Activated naive CD4-positive, alpha-beta T cell treated with anti-CD3 and anti-CD28 coated beads, Interleukin-2, amount 50 U/mL, for 24 hours (primary cell): Measurements from ENCODE around the gene ADCY9.
A peak's percentile ranks its signal among the peaks of the same experiment; 100 is the strongest.

Experiments used
- H3K27ac Mint-ChIP-seq: one replicate; pipeline ENCODE4 v1.8.0; 2021; ENCODE audit warnings: mild to moderate bottlenecking, mixed read lengths
- H3K27me3 Mint-ChIP-seq: one replicate; pipeline ENCODE4 v1.8.0; 2021; ENCODE audit warnings: mixed read lengths
- H3K36me3 Mint-ChIP-seq: one replicate; pipeline ENCODE4 v1.8.0; 2021; ENCODE audit warnings: mixed read lengths
- H3K4me1 Mint-ChIP-seq: one replicate; pipeline ENCODE4 v1.8.0; 2021; ENCODE audit warnings: mixed read lengths
- H3K4me3 Mint-ChIP-seq: one replicate; pipeline ENCODE4 v1.8.0; 2021; ENCODE audit warnings: mild to moderate bottlenecking, mixed read lengths
- H3K9me3 Mint-ChIP-seq: one replicate; pipeline ENCODE4 v1.8.0; 2021; ENCODE audit warnings: mixed read lengths

ADCY9 gene

GRCh38 chr16:4070936-4071335 is 45.3 kb downstream of the ADCY9 start:
- Mint-ChIP-seq H3K27me3 (no peaks in the 10 kb centered on the region), H3K4me3 (no peak overlapping the region), H3K27ac (no peak overlapping the region)

DNA sequence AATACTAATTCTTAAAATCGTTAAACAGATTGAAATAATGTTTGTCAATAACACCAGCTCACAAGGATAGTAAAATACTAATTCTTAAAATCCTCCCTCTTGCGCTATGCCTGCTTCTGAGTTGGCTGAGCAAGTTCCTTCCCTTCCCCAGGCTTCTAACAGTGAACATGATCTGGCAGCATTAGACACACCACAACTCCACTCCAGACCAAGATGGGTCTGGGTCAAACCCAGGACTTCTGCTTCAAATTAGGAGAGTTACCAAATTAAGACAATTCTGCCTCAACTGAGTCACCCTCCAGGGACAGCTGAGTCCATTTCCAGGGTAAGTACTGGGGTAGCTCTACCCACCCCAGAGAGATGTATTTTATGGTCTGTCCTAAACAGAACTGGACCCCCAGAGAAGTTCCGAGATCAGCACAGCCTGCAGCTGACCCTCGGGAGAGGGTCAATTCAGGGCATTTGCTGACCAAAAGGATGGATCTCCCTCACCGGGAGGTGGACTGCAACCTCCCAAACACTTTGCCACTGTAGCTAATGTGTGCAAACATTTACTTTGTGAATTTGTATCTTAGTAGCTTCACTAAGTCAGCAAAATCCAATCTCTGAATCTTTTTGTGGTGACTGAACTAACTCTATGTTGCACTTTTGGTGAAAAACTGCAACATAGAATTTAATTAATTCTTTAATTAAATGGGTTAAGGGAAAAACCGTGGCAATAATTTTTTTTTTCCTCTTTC is 48.8 kb downstream of the ADCY9 start:
- H3K4me3 Mint-ChIP-seq, result no peak overlapping the region

More at GRCh38 chr16:4070936-4071335, 45.3 kb downstream of the ADCY9 start:
- no peaks in the 10 kb centered on the region for H3K9me3 Mint-ChIP-seq
- H3K36me3 Mint-ChIP-seq, result no peaks in the 10 kb centered on the region
- peaks cover 4% of the 10 kb centered on the region for H3K4me1 Mint-ChIP-seq

DNA sequence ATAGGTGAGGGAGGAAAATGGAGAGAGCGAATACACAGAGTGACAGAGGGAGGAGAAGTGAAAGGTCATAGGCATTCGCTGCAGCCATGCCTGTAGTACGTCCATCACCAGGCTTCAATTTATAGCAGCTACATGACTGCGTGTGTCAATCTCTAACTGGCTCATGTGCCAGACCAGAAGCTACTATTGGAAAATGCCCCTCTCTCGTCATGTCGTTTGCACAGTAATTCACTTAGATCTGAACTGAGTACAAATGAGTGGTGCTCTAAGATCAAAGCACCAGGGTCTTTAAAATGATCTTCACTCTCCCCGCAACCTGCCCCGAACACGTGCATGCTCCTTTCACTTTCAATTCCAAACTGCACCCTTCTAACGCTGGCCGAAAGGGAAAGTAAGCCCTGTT is 51.3 kb downstream of the ADCY9 start:
- Mint-ChIP-seq H3K4me3 (peak overlapping the region; percentile 79), H3K36me3 (peaks cover 25% of the 10 kb centered on the region), H3K4me1 (peaks cover 20% of the 10 kb centered on the region), H3K27me3 (no peaks in the 10 kb centered on the region), H3K27ac (peak overlapping the region; percentile 66), H3K9me3 (peaks cover 18% of the 10 kb centered on the region)

More for the DNA sequence above, 48.8 kb downstream of the ADCY9 start:
- H3K27me3 Mint-ChIP-seq, result no peaks in the 10 kb centered on the region
- no peak overlapping the region for H3K27ac Mint-ChIP-seq
- H3K36me3 Mint-ChIP-seq, result peaks cover 8% of the 10 kb centered on the region
- H3K9me3 Mint-ChIP-seq, result peaks cover 8% of the 10 kb centered on the region
- H3K4me1 Mint-ChIP-seq, result peaks cover 13% of the 10 kb centered on the region

- Mint-ChIP-seq H3K27ac (no peak overlapping the region), H3K27me3 (no peaks in the 10 kb centered on the region), H3K36me3 (peaks cover 26% of the 10 kb centered on the region), H3K4me1 (peaks cover 31% of the 10 kb centered on the region), H3K4me3 (no peak overlapping the region), H3K9me3 (peaks cover 18% of the 10 kb centered on the region)
These were observed 53.9 kb downstream of the ADCY9 start for GRCh38 chr16:4062212-4062802.

GRCh38 chr16:4060823-4061222 is 55.4 kb downstream of the ADCY9 start:
- peaks cover 18% of the 10 kb centered on the region for H3K9me3 Mint-ChIP-seq
- peaks cover 26% of the 10 kb centered on the region for H3K36me3 Mint-ChIP-seq
- H3K4me3 Mint-ChIP-seq, result no peak overlapping the region
- peak overlapping the region; percentile 59 for H3K27ac Mint-ChIP-seq
- H3K4me1 Mint-ChIP-seq, result peaks cover 31% of the 10 kb centered on the region
- no peaks in the 10 kb centered on the region for H3K27me3 Mint-ChIP-seq

- H3K27ac Mint-ChIP-seq, result peak overlapping the region; percentile 35
- no peak overlapping the region for H3K4me3 Mint-ChIP-seq
- no peaks in the 10 kb centered on the region for H3K27me3 Mint-ChIP-seq
- H3K36me3 Mint-ChIP-seq, result peaks cover 24% of the 10 kb centered on the region
- H3K4me1 Mint-ChIP-seq, result peaks cover 27% of the 10 kb centered on the region
- H3K9me3 Mint-ChIP-seq, result peaks cover 18% of the 10 kb centered on the region
These were observed 56.2 kb downstream of the ADCY9 start for GRCh38 chr16:4060009-4060408.

DNA sequence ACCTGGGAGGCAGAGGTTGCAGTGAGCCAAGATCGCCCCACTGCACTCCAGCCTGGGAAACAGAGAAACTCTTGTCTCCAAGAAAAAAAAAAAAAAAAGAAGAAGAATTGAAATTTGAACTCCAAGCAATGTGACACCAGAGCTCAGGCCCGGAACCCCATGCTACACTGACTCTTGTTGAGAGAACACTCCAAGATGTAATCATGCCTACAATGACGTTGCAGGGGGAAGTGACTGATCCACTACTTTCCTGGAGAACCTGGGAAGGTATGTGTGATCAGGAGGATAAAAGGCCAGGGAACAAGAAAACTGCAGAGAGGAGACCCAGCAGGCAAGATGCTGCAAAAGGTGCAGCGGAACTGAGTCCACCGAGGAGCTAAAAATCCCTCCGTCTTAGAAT is 57.9 kb downstream of the ADCY9 start:
- Mint-ChIP-seq H3K4me3 (no peak overlapping the region), H3K27ac (no peak overlapping the region), H3K27me3 (no peaks in the 10 kb centered on the region), H3K4me1 (peaks cover 18% of the 10 kb centered on the region), H3K36me3 (peaks cover 19% of the 10 kb centered on the region), H3K9me3 (peaks cover 14% of the 10 kb centered on the region)

DNA sequence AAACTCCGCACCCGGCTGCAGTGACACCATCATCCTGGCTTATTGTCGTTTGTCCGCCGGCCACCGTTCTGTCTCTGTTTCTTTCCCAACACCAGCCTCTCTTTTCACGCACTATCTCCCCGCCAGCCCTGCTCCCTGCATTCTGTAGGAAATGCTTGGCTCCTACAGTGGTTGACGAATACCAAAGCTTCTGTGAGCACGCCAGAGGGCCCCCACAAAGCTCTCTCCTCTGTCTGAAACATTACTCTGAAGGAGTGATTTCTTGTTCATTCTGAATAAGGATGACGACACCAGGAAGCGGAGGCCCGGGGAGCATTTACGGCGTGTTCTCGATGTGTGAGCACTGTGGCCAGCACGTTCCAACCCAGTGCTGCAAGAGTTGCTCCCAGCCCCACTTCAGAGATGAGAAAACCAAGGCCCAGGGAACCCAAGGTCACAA is 58.8 kb downstream of the ADCY9 start:
- peaks cover 18% of the 10 kb centered on the region for H3K36me3 Mint-ChIP-seq
- H3K4me3 Mint-ChIP-seq, result no peak overlapping the region
- no peaks in the 10 kb centered on the region for H3K27me3 Mint-ChIP-seq
- H3K4me1 Mint-ChIP-seq, result peaks cover 18% of the 10 kb centered on the region
- H3K9me3 Mint-ChIP-seq, result peaks cover 10% of the 10 kb centered on the region
- no peak overlapping the region for H3K27ac Mint-ChIP-seq

- Mint-ChIP-seq H3K4me1 (peaks cover 18% of the 10 kb centered on the region), H3K27me3 (no peaks in the 10 kb centered on the region), H3K27ac (no peak overlapping the region)
These were observed 59.8 kb downstream of the ADCY9 start for GRCh38 chr16:4056161-4057105.

GRCh38 chr16:4055748-4056147 is 60.5 kb downstream of the ADCY9 start:
- Mint-ChIP-seq H3K4me3 (no peak overlapping the region), H3K4me1 (peaks cover 14% of the 10 kb centered on the region), H3K27me3 (no peaks in the 10 kb centered on the region), H3K9me3 (peaks cover under 1% of the 10 kb centered on the region), H3K36me3 (peaks cover 5% of the 10 kb centered on the region), H3K27ac (no peak overlapping the region)

More at GRCh38 chr16:4056161-4057105, 59.8 kb downstream of the ADCY9 start:
- Mint-ChIP-seq H3K36me3 (peaks cover 12% of the 10 kb centered on the region), H3K4me3 (no peak overlapping the region), H3K9me3 (peaks cover 7% of the 10 kb centered on the region)

DNA sequence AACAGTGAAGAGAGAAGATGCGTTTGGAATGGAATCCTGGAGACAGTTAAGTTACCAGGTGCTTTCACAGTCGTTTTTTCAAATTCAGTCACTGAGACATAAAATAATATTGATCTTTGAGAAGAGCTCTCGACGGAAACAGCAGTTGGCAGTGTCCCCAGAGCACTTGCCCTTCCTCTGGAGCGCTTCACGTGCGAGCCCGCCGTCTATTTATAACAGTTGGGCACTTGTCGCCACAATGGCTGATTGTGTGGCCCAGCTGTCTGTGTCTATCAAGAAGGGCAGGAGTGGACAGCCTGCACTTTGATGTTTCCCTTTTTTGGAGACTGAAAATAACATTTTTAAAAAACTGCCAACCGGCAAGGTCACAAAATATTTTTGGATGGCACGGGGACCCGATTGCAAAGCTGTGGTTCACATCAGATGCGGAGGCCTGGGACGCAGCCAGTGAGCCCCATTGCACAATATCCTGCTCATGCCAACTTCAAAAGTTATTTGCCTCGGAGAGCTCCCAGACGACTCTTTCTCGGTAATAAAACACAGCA is 62.9 kb downstream of the ADCY9 start:
- Mint-ChIP-seq H3K4me1 (no peaks in the 10 kb centered on the region), H3K9me3 (no peaks in the 10 kb centered on the region), H3K27ac (no peak overlapping the region), H3K36me3 (no peaks in the 10 kb centered on the region), H3K27me3 (no peaks in the 10 kb centered on the region), H3K4me3 (no peak overlapping the region)

DNA sequence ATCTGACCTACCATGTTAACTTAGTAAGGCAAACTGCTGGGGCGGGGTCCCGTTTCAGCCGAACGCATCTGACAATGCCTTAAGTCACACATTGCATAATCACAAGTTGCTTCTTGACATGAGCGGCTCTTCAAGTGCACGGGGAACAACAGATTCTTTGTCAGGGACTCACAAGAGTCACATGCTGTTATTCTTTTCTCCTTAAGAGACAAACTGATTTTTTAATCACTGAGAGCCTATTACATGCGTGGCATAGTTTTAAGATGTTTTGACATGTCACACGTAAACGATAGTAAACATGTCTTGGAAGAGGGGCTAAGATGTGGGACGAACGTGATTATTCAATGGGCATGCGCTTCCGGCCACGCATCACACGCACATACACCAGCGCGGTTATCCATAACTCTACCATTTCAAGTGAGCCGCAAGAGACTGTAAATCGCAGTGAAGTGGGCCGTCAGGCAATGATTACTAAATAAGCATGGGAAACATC is 63.4 kb downstream of the ADCY9 start:
- H3K4me1 Mint-ChIP-seq, result no peaks in the 10 kb centered on the region
- no peaks in the 10 kb centered on the region for H3K9me3 Mint-ChIP-seq
- H3K27ac Mint-ChIP-seq, result no peak overlapping the region
- no peak overlapping the region for H3K4me3 Mint-ChIP-seq
- H3K27me3 Mint-ChIP-seq, result no peaks in the 10 kb centered on the region
- H3K36me3 Mint-ChIP-seq, result no peaks in the 10 kb centered on the region

DNA sequence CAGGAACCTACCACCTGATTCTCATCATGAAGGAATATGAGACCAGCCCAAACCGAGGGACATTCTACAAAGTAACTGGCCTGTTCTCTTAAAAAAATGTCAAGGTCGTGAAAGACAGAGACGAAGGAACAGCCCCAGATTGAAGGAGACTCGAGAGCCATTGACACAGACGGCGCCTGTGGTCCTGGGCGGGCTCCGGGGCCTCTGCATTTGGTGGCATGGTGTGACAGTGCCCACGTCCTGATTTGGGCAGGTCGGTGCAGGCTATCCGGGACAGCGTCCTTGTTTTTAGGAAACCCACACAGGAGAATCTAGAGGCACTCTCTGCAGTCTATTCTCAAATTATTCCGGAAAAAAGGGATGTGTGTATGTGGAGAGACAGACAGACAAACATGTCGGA is 64.1 kb downstream of the ADCY9 start:
- Mint-ChIP-seq H3K4me1 (no peaks in the 10 kb centered on the region), H3K36me3 (no peaks in the 10 kb centered on the region), H3K27me3 (no peaks in the 10 kb centered on the region), H3K4me3 (no peak overlapping the region), H3K27ac (no peak overlapping the region), H3K9me3 (no peaks in the 10 kb centered on the region)

DNA sequence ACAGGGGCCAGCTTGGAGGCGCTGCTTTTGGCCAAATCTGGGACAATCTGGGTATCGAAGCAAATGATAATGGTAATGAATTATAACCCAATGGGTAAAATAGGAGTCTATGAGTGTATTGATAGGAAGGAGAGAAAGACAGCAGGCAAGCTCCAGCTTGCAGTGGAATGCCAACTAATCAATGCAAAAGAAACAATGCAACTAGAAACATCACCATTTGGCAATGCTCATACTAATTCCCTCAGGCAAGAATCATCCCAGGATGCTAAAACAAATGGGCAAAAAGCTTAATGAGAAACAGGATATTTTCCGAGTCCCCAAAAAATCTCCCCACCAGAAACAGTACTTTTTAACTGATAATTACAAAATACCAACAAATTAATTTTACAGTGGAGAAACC is 64.7 kb downstream of the ADCY9 start:
- H3K27ac Mint-ChIP-seq, result no peak overlapping the region
- no peaks in the 10 kb centered on the region for H3K4me1 Mint-ChIP-seq
- no peaks in the 10 kb centered on the region for H3K9me3 Mint-ChIP-seq
- no peak overlapping the region for H3K4me3 Mint-ChIP-seq
- H3K36me3 Mint-ChIP-seq, result no peaks in the 10 kb centered on the region
- H3K27me3 Mint-ChIP-seq, result no peaks in the 10 kb centered on the region

- Mint-ChIP-seq H3K36me3 (no peaks in the 10 kb centered on the region), H3K9me3 (no peaks in the 10 kb centered on the region), H3K4me1 (peaks cover 8% of the 10 kb centered on the region), H3K27me3 (no peaks in the 10 kb centered on the region), H3K27ac (no peak overlapping the region), H3K4me3 (no peak overlapping the region)
These were observed 67.2 kb downstream of the ADCY9 start for GRCh38 chr16:4049031-4049430.
